Colonic mucosa (tissue), 4 donors: ENCODE measurements around the gene STK32B. TPM values are rescaled to one million over a fixed set of nuclear protein-coding genes. Genes with fewer than 3 reads are reported as not detected.

Source experiments
- DNase-seq: peaks from one replicate; pipeline ENCODE4 v3.0.0-alpha.2; 2020
- H3K27ac ChIP-seq: fragments of 200-600 bp; one replicate; pipeline ENCODE4 v1.8.0; 2021
- H3K27me3 ChIP-seq: fragments of 200-600 bp; one replicate; pipeline ENCODE4 v1.8.0; 2021
- H3K36me3 ChIP-seq: fragments of 200-600 bp; one replicate; pipeline ENCODE4 v1.8.0; 2021
- H3K4me1 ChIP-seq: fragments of 200-600 bp; one replicate; pipeline ENCODE4 v1.8.0; 2021; ENCODE audit warnings: mild to moderate bottlenecking
- H3K4me3 ChIP-seq: fragments of 200-600 bp; one replicate; pipeline ENCODE4 v1.8.0; 2021
- H3K9ac ChIP-seq, 2 donors: one replicate each; pipeline ENCODE4 v1.7.0; 2013; ENCODE audit warnings: control low read depth in 2 of 2, low read depth in 2 of 2, low read length in 2 of 2
- H3K9me3 ChIP-seq: fragments of 200-600 bp; one replicate; pipeline ENCODE4 v1.8.0; 2021
- CTCF ChIP-seq: fragments of 200-600 bp; IDR thresholded peaks from one replicate; pipeline ENCODE4 v1.8.0; 2022; ENCODE audit warnings: antibody characterized with exemption, mild to moderate bottlenecking
- intact Hi-C: fragments of 100-400 bp; cut with DNase I; formaldehyde crosslinking; loops from one replicate; pipeline ENCODE4 v1.14.1; 2022
- total RNA-seq, 2 donors: library from RNA; stranded (reverse); fragmentation: NEBNext Ultra II Directional in 1 of 2; extraction: Animal tissue kit (Norgen Biotek cat#: 25700) in 1 of 2; gene quantifications; one replicate each; pipeline ENCODE4 v1.2.1, GENCODE V29; 2021
- donor health status: healthy.
- donor health status: DM: no; HTN: no; CAD: no.
- donor health status: DM: no; HTN: no; CAD: no.

The STK32B gene
- total RNA-seq, 2 donors from 2014 or later = 0.64 to 0.82 TPM

DNA sequence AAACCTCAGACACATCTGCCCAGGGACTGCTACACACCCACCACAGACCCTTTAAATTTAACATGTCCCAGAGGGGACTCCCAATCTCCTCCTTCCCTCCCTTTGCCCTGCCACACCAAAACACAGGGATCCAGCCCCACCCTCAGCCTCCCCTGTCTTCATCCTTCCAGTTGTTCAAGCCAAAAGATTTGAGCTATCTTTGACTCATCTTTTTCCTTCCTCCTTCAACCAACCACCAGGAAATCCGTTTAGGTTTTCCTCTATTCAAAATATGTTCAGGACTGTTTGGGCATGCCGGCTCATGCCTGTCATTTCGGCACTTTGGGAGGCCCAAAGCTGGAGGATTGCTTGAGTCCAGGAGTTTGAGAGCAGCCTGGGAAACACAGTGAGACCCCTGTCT lies 6.9 kb upstream of the STK32B start:
- H3K4me1 ChIP-seq = no peaks in the 10 kb centered on the region
- H3K36me3 ChIP-seq = no peaks in the 10 kb centered on the region
- no peaks in the 10 kb centered on the region for H3K9me3 ChIP-seq
- no peak for DNase-seq
- no peak overlapping the region for H3K9ac ChIP-seq
- no peak for TF ChIP-seq CTCF
- no peak overlapping the region for H3K27ac ChIP-seq
- H3K4me3 ChIP-seq = no peak overlapping the region
- no peaks in the 10 kb centered on the region for H3K27me3 ChIP-seq
- intact Hi-C loops = no loop called here

GRCh38 chr4:5045097-5045496 lies 6.2 kb upstream of the STK32B start:
- H3K4me1 ChIP-seq = no peaks in the 10 kb centered on the region
- H3K27me3 ChIP-seq = no peaks in the 10 kb centered on the region
- H3K4me3 ChIP-seq = no peak overlapping the region
- no peak overlapping the region for H3K27ac ChIP-seq
- no peak for DNase-seq
- no peak for TF ChIP-seq CTCF
- intact Hi-C loops = no loop called here
- H3K9me3 ChIP-seq = no peaks in the 10 kb centered on the region
- H3K9ac ChIP-seq = no peak overlapping the region
- no peaks in the 10 kb centered on the region for H3K36me3 ChIP-seq

DNA sequence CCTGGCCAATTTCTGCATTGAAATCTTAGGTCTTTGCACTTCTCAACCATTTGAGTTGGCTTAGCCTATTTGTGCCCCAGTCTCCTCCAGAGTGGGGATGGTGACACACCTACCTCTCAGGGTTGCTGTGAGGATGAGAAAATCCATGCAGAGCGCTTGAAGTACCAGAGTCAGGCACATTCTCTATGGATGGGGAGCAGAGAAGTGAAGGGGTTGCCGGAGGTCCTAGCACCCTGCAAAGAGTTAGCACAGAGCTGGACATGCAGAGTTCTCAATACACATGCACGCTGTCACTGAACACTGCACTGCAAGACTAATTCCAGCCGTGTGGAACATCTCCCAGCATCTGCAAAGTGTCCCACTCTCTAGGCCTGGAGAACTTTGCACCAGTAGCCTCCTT lies 2.6 kb upstream of the STK32B start:
- H3K27ac ChIP-seq = no peak overlapping the region
- no peak overlapping the region for H3K9ac ChIP-seq
- DNase-seq = no peak
- no peaks in the 10 kb centered on the region for H3K4me1 ChIP-seq
- TF ChIP-seq CTCF = no peak
- H3K27me3 ChIP-seq = peaks cover 22% of the 10 kb centered on the region
- intact Hi-C loops = no loop called here
- H3K4me3 ChIP-seq = no peak overlapping the region
- no peaks in the 10 kb centered on the region for H3K36me3 ChIP-seq
- no peaks in the 10 kb centered on the region for H3K9me3 ChIP-seq

DNA sequence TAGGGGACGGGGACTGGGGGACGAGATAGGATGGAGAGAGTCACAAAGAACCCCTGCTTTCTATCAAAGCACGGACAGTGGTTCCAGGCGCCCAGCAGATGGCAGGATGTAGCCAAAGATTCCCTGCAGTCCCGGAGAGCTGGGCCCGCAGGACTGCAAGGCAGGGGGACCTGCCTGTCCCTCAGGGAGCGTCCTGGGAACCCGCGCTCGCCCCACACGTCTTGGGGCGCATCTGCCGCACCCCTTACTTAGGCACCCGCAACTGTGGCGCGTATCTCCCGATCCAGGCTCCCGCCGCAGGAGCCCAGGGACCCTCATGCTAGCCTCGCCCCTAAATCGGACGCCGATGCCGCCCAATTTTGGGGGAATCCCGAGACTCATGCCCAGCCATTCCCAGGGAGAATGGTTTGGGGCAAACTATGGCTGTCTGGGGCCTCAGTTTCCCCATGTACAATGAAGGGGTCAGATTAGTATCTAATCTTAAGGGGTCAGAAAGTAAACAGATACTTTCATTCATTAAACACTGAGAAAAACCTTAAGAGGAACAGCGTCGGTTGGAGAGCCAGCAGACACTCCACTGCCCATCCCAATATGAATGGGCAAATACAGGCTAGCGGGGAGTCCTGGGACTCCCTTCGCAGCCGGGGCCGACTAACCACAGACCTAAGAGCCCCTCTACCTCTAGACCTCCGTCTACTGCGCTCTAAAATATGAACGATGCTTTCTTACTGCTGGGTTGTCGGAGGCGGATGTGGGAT lies 581 bp upstream of the STK32B start:
- Histone ChIP-seq H3K27me3 (peaks cover 22% of the 10 kb centered on the region), H3K27ac (no peak overlapping the region), H3K4me3 (peak overlapping the region; percentile 31), H3K9me3 (no peaks in the 10 kb centered on the region), H3K9ac (peak overlapping the region in 1 of 2 donors; percentile 19), H3K4me1 (no peaks in the 10 kb centered on the region), H3K36me3 (no peaks in the 10 kb centered on the region)
- DNase-seq = peak; percentile 56
- intact Hi-C loops = loop anchor here (5.0 to 10.0 kb wide), 2 partner anchors 94 to 762 kb away; no protein-coding TSS in a partner anchor
- peak; percentile 27 for TF ChIP-seq CTCF

DNA sequence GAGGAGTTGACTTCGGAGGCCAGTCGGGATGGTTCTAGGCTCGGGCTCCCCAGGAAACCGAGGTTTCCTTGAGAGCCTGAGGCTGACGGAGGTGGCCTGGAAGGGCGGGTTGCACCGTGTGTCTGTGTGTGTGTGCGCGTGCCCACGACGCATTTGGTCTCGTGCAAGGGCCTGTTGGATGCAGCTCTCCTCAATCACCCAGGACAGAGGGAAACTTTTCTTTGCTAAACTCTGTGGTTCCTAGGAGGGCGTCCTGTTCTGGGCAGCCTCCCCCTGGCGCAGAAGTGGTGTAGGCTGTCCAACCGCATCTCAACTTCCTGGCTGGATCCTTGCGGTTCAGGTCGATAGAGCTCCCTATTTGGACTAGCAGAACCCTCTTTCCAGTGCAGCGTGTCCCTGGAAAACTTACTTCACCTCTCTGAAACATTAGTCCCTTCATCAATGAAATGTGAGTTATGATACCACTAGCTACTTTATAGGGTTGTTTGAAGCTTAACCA lies 973 bp downstream of the STK32B start:
- Histone ChIP-seq H3K36me3 (no peaks in the 10 kb centered on the region), H3K27ac (no peak overlapping the region), H3K9me3 (no peaks in the 10 kb centered on the region), H3K9ac (no peak overlapping the region), H3K4me1 (no peaks in the 10 kb centered on the region), H3K4me3 (peak overlapping the region; percentile 31), H3K27me3 (peaks cover 22% of the 10 kb centered on the region)
- no peak for DNase-seq
- TF ChIP-seq CTCF = no peak
- intact Hi-C loops = loop anchor here (5.0 to 10.0 kb wide), 2 partner anchors 93 to 760 kb away; no protein-coding TSS in a partner anchor
